H1 (cell line): ENCODE data around the gene TUBGCP3.

ENCODE experiments used
- EP300 ChIP-seq, 2 experiments: IDR thresholded peaks; 1 replicate in 1 of 2; 2 replicates in 1 of 2; pipeline ENCODE4 v1.6.1; 2011 to 2012; ENCODE audit warnings: low read depth in 2 of 2, low read length in 2 of 2, mild to moderate bottlenecking in 2 of 2, borderline replicate concordance in 1 of 2, inconsistent platforms in 1 of 2, moderate library complexity in 1 of 2
- EZH2 ChIP-seq: fragments of 200-600 bp; sonication (generic); IDR thresholded peaks from 2 replicates; pipeline ENCODE4 v1.7.1; 2012; ENCODE audit warnings: low read depth, mild to moderate bottlenecking, moderate library complexity, low read length, inconsistent platforms; ENCODE audit not compliant: severe bottlenecking
- POLR2A ChIP-seq, 2 experiments: IDR thresholded peaks; 1 replicate in 1 of 2; 2 replicates in 1 of 2; pipeline ENCODE4 v1.6.1; 2011; ENCODE audit warnings: low read depth in 2 of 2, low read length in 2 of 2, mild to moderate bottlenecking in 2 of 2; ENCODE audit errors: control extremely low read depth in 1 of 2
- POLR2AphosphoS5 ChIP-seq: IDR thresholded peaks from 2 replicates; pipeline ENCODE4 v1.6.1; 2011; ENCODE audit warnings: low read depth, low read length
- RAD21 ChIP-seq, 2 experiments: IDR thresholded peaks in 1 of 2; conservative IDR thresholded peaks in 1 of 2; 2 replicates each; pipeline ENCODE4 v1.6.1; 2011; ENCODE audit warnings: low read depth in 2 of 2, low read length in 2 of 2, improper control_type of control experiment in 1 of 2, inconsistent platforms in 1 of 2, mild to moderate bottlenecking in 1 of 2, moderate library complexity in 1 of 2
- TEAD4 ChIP-seq: IDR thresholded peaks from 2 replicates; pipeline ENCODE4 v1.6.1; 2012; ENCODE audit warnings: low read depth, low read length, inconsistent platforms, mixed read lengths
- TF ChIP-seq, protein P1 (sequence below), 3 experiments: IDR thresholded peaks; 1 replicate in 2 of 3; 2 replicates in 1 of 3; pipeline versions ENCODE4 v1.5.1 to v1.6.1; 2011; ENCODE audit warnings: low read length in 3 of 3, mild to moderate bottlenecking in 3 of 3, inconsistent platforms in 2 of 3, low read depth in 1 of 3, moderate library complexity in 1 of 3; ENCODE audit not compliant: insufficient read depth in 1 of 3; ENCODE audit errors: control extremely low read depth in 1 of 3
- TF ChIP-seq, protein P2 (sequence below): IDR thresholded peaks from 2 replicates; pipeline ENCODE4 v1.6.1; 2011; ENCODE audit warnings: low read length, improper control_type of control experiment

DNA sequence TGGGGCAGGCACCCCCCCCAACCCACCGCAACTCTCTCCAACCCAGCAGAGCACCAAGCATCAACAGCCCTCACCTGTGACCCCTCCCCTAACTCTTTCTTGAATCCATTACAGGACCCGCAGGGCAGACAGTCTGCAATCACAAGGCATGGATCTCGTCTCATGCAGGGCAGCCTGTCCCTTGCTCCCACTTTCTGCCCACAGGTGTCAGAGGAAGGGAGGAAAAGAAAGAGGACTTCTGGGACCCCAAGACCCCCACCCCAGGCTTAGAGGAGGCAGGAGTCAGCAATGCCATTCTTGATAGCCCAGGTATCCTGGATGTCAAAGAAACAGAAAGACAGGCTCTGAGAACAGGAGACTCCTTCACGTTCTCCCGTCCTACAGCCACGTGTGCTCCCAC is 47.4 kb upstream of the TUBGCP3 start:
- TF ChIP-seq, protein P1, sequence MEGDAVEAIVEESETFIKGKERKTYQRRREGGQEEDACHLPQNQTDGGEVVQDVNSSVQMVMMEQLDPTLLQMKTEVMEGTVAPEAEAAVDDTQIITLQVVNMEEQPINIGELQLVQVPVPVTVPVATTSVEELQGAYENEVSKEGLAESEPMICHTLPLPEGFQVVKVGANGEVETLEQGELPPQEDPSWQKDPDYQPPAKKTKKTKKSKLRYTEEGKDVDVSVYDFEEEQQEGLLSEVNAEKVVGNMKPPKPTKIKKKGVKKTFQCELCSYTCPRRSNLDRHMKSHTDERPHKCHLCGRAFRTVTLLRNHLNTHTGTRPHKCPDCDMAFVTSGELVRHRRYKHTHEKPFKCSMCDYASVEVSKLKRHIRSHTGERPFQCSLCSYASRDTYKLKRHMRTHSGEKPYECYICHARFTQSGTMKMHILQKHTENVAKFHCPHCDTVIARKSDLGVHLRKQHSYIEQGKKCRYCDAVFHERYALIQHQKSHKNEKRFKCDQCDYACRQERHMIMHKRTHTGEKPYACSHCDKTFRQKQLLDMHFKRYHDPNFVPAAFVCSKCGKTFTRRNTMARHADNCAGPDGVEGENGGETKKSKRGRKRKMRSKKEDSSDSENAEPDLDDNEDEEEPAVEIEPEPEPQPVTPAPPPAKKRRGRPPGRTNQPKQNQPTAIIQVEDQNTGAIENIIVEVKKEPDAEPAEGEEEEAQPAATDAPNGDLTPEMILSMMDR (IDR thresholded peaks at IDR 0.05; ENCODE audit: control extremely low read depth in 1 of 3, insufficient read depth in 1 of 3, low read depth in 1 of 3, low read length in 3 of 3), result no peak
- no peak for TF ChIP-seq TEAD4
- no peak for TF ChIP-seq EZH2
- TF ChIP-seq RAD21 (IDR thresholded peaks at IDR 0.05 in 1 of 2, conservative IDR thresholded peaks at IDR 0.05 in 1 of 2; ENCODE audit: low read depth in 2 of 2, low read length in 2 of 2), result no peak
- no peak for TF ChIP-seq EP300 (IDR thresholded peaks at IDR 0.05; ENCODE audit: borderline replicate concordance in 1 of 2, low read depth in 2 of 2, low read length in 2 of 2)
- TF ChIP-seq, protein P2, sequence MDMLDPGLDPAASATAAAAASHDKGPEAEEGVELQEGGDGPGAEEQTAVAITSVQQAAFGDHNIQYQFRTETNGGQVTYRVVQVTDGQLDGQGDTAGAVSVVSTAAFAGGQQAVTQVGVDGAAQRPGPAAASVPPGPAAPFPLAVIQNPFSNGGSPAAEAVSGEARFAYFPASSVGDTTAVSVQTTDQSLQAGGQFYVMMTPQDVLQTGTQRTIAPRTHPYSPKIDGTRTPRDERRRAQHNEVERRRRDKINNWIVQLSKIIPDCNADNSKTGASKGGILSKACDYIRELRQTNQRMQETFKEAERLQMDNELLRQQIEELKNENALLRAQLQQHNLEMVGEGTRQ, result no peak
- TF ChIP-seq POLR2A (IDR thresholded peaks at IDR 0.05; ENCODE audit: control extremely low read depth in 1 of 2, low read depth in 2 of 2, low read length in 2 of 2), result no peak
- TF ChIP-seq POLR2AphosphoS5, result no peak
